ENCODE data around the gene DHH. TPM values are rescaled to one million over a fixed set of nuclear protein-coding genes. Genes with fewer than 3 reads are reported as not detected.

Gene DHH
- total and polyA plus RNA-seq, 2 donors (not counting 3 experiments of a cell fraction or from before 2014, with no cell fraction given): 2.9 to 3.3 TPM

GRCh38 chr12:49091056-49091835 is 3.4 kb downstream of the DHH start:
- intact Hi-C loops (cut with micrococcal nuclease) (no loop called here), dilution Hi-C loops (cut with MboI; ENCODE audit: extremely low pct_ligation_motif_present, low sequenced_read_pairs) (no loop called here)
- H3K4me3 ChIP-seq (replicated peaks in 1 of 3; ENCODE audit: insufficient read depth in 1 of 3, low read depth in 1 of 3, low read length in 3 of 3): peak overlapping the region in 1 of 3 experiments; percentile 29
- peaks cover 55% of the 10 kb centered on the region for H3K4me1 ChIP-seq (ENCODE audit: control insufficient read depth, extremely low read depth, insufficient read depth, low read length)
- H3K79me2 ChIP-seq (ENCODE audit: control insufficient read depth, insufficient read depth, low read length): no peaks in the 10 kb centered on the region
- peak overlapping the region; percentile 48 for H2AFZ ChIP-seq (ENCODE audit: low read depth, low read length)
- FAIRE-seq: peak; percentile 84
- H3K9me3 ChIP-seq (replicated peaks; ENCODE audit: control insufficient read depth, insufficient read depth, low read length): no peaks in the 10 kb centered on the region
- peak overlapping the region; percentile 32 for H3K9ac ChIP-seq (replicated peaks; ENCODE audit: extremely low read depth, insufficient read depth, low read length)
- no TSS peak for BruUV-seq (replicated peaks)
- H4K20me1 ChIP-seq (replicated peaks; ENCODE audit: control insufficient read depth, extremely low read depth, insufficient read depth, low read length): no peaks in the 10 kb centered on the region
- CTCF ChIA-PET: interaction anchor here (0.9 to 11.7 kb wide), 17 partner anchors 9 to 144 kb away, joined by 3 to 179 read pairs (median 8); partner anchors contain the start of genes LMBR1L, RHEBL1 and TUBA1B
- H3K9me1 ChIP-seq (replicated peaks; ENCODE audit: control insufficient read depth, extremely low read depth, insufficient read depth, low read length): no peaks in the 10 kb centered on the region
- DNase-seq (ENCODE audit: low read depth, low spot score): no peak
- no peaks in the 10 kb centered on the region for H3K36me3 ChIP-seq (ENCODE audit: control insufficient read depth in 2 of 2, extremely low read depth in 1 of 2, insufficient read depth in 2 of 2, low read length in 2 of 2)
- POLR2A ChIA-PET: interaction anchor here (0.5 to 4.2 kb wide), 4 partner anchors 20 to 146 kb away, joined by 3 to 25 read pairs (median 4); partner anchors contain the start of genes LMBR1L and TUBA1B
- H3K4me2 ChIP-seq (ENCODE audit: insufficient read depth, low read length): peak overlapping the region; percentile 85
- TF ChIP-seq JUN (IDR thresholded peaks at IDR 0.05; ENCODE audit: borderline replicate concordance, insufficient read depth, insufficient read length, low read depth) (no peak), FOS (IDR thresholded peaks at IDR 0.05; ENCODE audit: borderline replicate concordance, insufficient read depth, low read length) (no peak), EZH2 (IDR thresholded peaks at IDR 0.05; ENCODE audit: borderline replicate concordance, low read depth, low read length, severe bottlenecking) (no peak), POLR2A (IDR thresholded peaks at IDR 0.05; ENCODE audit: low read depth, low read length) (no peak), MYC (IDR thresholded peaks at IDR 0.05; ENCODE audit: low read depth, low read length) (no peak), GATA2 (IDR thresholded peaks at IDR 0.05; ENCODE audit: insufficient read depth, insufficient read length, low read depth, low read length) (no peak), MAX (IDR thresholded peaks at IDR 0.05; ENCODE audit: insufficient read depth, insufficient read length) (no peak), POLR2AphosphoS5 (IDR thresholded peaks at IDR 0.05; ENCODE audit: insufficient read depth, low read depth, low read length) (no peak)
- TF ChIP-seq, protein P1, sequence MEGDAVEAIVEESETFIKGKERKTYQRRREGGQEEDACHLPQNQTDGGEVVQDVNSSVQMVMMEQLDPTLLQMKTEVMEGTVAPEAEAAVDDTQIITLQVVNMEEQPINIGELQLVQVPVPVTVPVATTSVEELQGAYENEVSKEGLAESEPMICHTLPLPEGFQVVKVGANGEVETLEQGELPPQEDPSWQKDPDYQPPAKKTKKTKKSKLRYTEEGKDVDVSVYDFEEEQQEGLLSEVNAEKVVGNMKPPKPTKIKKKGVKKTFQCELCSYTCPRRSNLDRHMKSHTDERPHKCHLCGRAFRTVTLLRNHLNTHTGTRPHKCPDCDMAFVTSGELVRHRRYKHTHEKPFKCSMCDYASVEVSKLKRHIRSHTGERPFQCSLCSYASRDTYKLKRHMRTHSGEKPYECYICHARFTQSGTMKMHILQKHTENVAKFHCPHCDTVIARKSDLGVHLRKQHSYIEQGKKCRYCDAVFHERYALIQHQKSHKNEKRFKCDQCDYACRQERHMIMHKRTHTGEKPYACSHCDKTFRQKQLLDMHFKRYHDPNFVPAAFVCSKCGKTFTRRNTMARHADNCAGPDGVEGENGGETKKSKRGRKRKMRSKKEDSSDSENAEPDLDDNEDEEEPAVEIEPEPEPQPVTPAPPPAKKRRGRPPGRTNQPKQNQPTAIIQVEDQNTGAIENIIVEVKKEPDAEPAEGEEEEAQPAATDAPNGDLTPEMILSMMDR (IDR thresholded peaks at IDR 0.05; ENCODE audit: extremely low read depth in 1 of 2, insufficient read depth in 1 of 2, low read depth in 1 of 2, low read length in 2 of 2): no peak
- peak overlapping the region; percentile 29 for H3K27ac ChIP-seq (ENCODE audit: insufficient read depth, low read depth, low read length)
- H3K27me3 ChIP-seq (ENCODE audit: control insufficient read depth in 2 of 2, insufficient read depth in 2 of 2, low read length in 2 of 2): no peaks in the 10 kb centered on the region

All from endothelial cell of umbilical vein (primary cell).